Body of pancreas (tissue), 4 donors: ENCODE measurements around the gene CADM2. TPM values are rescaled to one million over a fixed set of nuclear protein-coding genes. Genes with fewer than 3 reads are reported as not detected.

Experiments
- ATAC-seq: fragments of 150-250 bp; one replicate; pipeline ENCODE4 v1.9.1; 2016
- DNase-seq, 4 donors: peaks; one replicate each; pipeline ENCODE4 v3.0.0-alpha.2; 2019
- H3K27ac ChIP-seq, 4 donors: fragments of 200-600 bp; sonication (generic); 1 replicate in 3 of 4; 2 replicates in 1 of 4; pipeline versions ENCODE4 v1.5.1 to v1.6.1; 2016 to 2019; ENCODE audit warnings: mild to moderate bottlenecking in 1 of 4, mixed read lengths in 1 of 4, moderate library complexity in 1 of 4
- H3K27me3 ChIP-seq, 2 donors: fragments of 200-600 bp; sonication (generic); one replicate each; pipeline ENCODE4 v1.6.0; 2016; ENCODE audit warnings: mild to moderate bottlenecking in 1 of 2
- H3K36me3 ChIP-seq, 2 donors: fragments of 200-600 bp; sonication (generic); replicated peaks in 1 of 2; 2 replicates each; pipeline ENCODE4 v1.5.1; 2016; ENCODE audit warnings: low read depth in 2 of 2; ENCODE audit not compliant: insufficient read depth in 1 of 2
- H3K4me1 ChIP-seq: fragments of 200-600 bp; sonication (generic); one replicate; pipeline ENCODE4 v1.6.0; 2016
- H3K4me3 ChIP-seq, 2 donors: fragments of 200-600 bp; sonication (generic); 1 replicate in 1 of 2; 2 replicates in 1 of 2; pipeline ENCODE4 v1.5.1; 2016 to 2019
- H3K9me3 ChIP-seq, 3 donors: fragments of 200-600 bp; sonication (generic); 1 replicate in 2 of 3; 2 replicates in 1 of 3; pipeline ENCODE4 v1.5.1; 2016
- POLR2A ChIP-seq, 3 donors: fragments of 450-650 bp; IDR thresholded peaks; one replicate each; pipeline ENCODE4 v1.6.1; 2016; ENCODE audit warnings: antibody characterized with exemption in 3 of 3, mild to moderate bottlenecking in 2 of 3
- WGBS, 2 donors: methylation state at CpG; one replicate each; pipeline ENCODE4 v1.1.5; 2017; 5-methylcytosine and 5-hydroxymethylcytosine counted together
- intact Hi-C: fragments of 100-400 bp; cut with DNase I; formaldehyde crosslinking; loops from one replicate; pipeline ENCODE4 v1.15.1; 2023
- total RNA-seq, 2 donors: library from RNA; depleted of rRNA; stranded (reverse); fragments of >200 nt; gene quantifications; one replicate each; pipeline ENCODE4 v1.1.0, GENCODE V29; 2016
- TF ChIP-seq, protein P1 (sequence below), 7 experiments: fragments of 450-650 bp in 4 of 7; fragments of 200-600 bp in 3 of 7; sonication (generic) in 3 of 7; IDR thresholded peaks; one replicate each; pipeline ENCODE4 v1.5.1; 2016 to 2019; ENCODE audit warnings: antibody characterized with exemption in 7 of 7

CADM2 gene
- total RNA-seq, 2 donors from 2014 or later = 0.26 to 1.3 TPM

DNA sequence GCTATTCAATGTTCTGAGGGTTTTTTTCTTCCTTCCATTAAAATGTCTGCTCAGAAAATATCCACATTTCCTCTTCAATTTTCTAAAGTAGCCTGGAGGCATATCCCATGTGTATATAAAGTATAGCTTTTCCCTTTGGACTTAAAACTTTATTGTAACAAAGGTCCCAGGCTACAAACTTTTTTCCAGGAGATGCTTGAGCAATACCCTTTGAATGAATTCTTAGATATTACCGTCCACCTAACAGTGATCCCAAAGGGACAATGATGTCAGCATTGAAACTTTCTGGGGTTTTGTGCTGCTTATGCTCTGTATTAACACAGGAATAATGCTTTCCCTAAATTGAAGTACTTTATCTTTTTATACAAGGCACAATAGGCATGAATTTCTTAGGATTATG, 525.2 kb downstream of the CADM2 start:
- TF ChIP-seq POLR2A (IDR thresholded peaks at IDR 0.05) = no peak
- TF ChIP-seq, protein P1, sequence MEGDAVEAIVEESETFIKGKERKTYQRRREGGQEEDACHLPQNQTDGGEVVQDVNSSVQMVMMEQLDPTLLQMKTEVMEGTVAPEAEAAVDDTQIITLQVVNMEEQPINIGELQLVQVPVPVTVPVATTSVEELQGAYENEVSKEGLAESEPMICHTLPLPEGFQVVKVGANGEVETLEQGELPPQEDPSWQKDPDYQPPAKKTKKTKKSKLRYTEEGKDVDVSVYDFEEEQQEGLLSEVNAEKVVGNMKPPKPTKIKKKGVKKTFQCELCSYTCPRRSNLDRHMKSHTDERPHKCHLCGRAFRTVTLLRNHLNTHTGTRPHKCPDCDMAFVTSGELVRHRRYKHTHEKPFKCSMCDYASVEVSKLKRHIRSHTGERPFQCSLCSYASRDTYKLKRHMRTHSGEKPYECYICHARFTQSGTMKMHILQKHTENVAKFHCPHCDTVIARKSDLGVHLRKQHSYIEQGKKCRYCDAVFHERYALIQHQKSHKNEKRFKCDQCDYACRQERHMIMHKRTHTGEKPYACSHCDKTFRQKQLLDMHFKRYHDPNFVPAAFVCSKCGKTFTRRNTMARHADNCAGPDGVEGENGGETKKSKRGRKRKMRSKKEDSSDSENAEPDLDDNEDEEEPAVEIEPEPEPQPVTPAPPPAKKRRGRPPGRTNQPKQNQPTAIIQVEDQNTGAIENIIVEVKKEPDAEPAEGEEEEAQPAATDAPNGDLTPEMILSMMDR (IDR thresholded peaks at IDR 0.05) = no peak
- Histone ChIP-seq H3K9me3 (no peaks in the 10 kb centered on the region), H3K36me3 (no peaks in the 10 kb centered on the region), H3K4me3 (no peak overlapping the region), H3K4me1 (no peaks in the 10 kb centered on the region), H3K27ac (no peak overlapping the region), H3K27me3 (no peaks in the 10 kb centered on the region)
- no peak for ATAC-seq
- no peak for DNase-seq
- intact Hi-C loops = no loop called here
- WGBS, 2 donors = 75 to 83% methylated on average over 1 of the region's 1 CpG

GRCh38 chr3:85487375-85487774, 528.6 kb downstream of the CADM2 start:
- Histone ChIP-seq H3K36me3 (no peaks in the 10 kb centered on the region), H3K9me3 (no peaks in the 10 kb centered on the region), H3K27me3 (no peaks in the 10 kb centered on the region), H3K4me1 (no peaks in the 10 kb centered on the region), H3K4me3 (no peak overlapping the region), H3K27ac (no peak overlapping the region)
- no peak for DNase-seq
- no peak for ATAC-seq
- 66 to 69% methylated on average over 9 of the region's 9 CpGs for WGBS, 2 donors
- TF ChIP-seq, protein P1 (IDR thresholded peaks at IDR 0.05) = no peak
- no peak for TF ChIP-seq POLR2A (IDR thresholded peaks at IDR 0.05)
- intact Hi-C loops = no loop called here

DNA sequence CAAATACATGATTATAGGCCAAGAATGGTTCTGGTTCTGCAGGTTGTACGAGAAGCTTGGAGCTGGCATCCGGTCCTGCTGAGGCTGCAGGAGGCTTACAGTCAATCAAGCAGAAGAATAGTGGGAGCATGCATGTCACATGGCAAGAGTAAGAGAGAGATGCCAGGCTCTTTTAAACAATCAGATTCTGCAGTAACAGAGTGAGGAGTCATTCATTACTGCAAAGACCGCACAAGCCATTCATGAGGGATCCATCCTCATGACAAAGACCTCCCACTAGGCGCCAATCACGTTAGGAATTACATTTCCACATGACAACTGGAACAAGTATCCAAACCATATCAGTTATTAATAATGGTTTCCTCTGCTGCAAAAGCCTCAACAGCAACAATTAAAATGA, 536.8 kb downstream of the CADM2 start:
- no peak overlapping the region for H3K4me3 ChIP-seq
- DNase-seq (no peak), ATAC-seq (no peak)
- no peaks in the 10 kb centered on the region for H3K27me3 ChIP-seq
- no peaks in the 10 kb centered on the region for H3K4me1 ChIP-seq
- no peaks in the 10 kb centered on the region for H3K9me3 ChIP-seq
- H3K27ac ChIP-seq = no peak overlapping the region
- no peaks in the 10 kb centered on the region for H3K36me3 ChIP-seq
- intact Hi-C loops = no loop called here
- WGBS, 2 donors = 58 to 67% methylated on average over 5 of the region's 5 CpGs
- TF ChIP-seq POLR2A (IDR thresholded peaks at IDR 0.05) = no peak
- TF ChIP-seq, protein P1 (IDR thresholded peaks at IDR 0.05) = no peak

- no peaks in the 10 kb centered on the region for H3K4me1 ChIP-seq
- ATAC-seq (no peak), DNase-seq (no peak)
- intact Hi-C loops = no loop called here
- no peak overlapping the region for H3K4me3 ChIP-seq
- no peaks in the 10 kb centered on the region for H3K27me3 ChIP-seq
- TF ChIP-seq POLR2A (IDR thresholded peaks at IDR 0.05) = no peak
- TF ChIP-seq, protein P1 (IDR thresholded peaks at IDR 0.05) = no peak
- H3K27ac ChIP-seq = no peak overlapping the region
- H3K9me3 ChIP-seq = no peaks in the 10 kb centered on the region
- H3K36me3 ChIP-seq = no peaks in the 10 kb centered on the region
- 79 to 82% methylated on average over 4 of the region's 4 CpGs for WGBS, 2 donors
Observed at GRCh38 chr3:85498177-85498576, 539.4 kb downstream of the CADM2 start.

GRCh38 chr3:85502148-85502875, 543.5 kb downstream of the CADM2 start:
- Histone ChIP-seq H3K4me1 (no peaks in the 10 kb centered on the region), H3K4me3 (no peak overlapping the region), H3K36me3 (no peaks in the 10 kb centered on the region), H3K27me3 (no peaks in the 10 kb centered on the region), H3K9me3 (no peaks in the 10 kb centered on the region), H3K27ac (no peak overlapping the region)
- no peak for DNase-seq
- WGBS, 2 donors = 17 to 18% methylated on average over 2 of the region's 2 CpGs
- TF ChIP-seq, protein P1 (IDR thresholded peaks at IDR 0.05) = no peak
- TF ChIP-seq POLR2A (IDR thresholded peaks at IDR 0.05) = no peak
- ATAC-seq = no peak
- intact Hi-C loops = no loop called here
